Uterus (tissue), 4 donors: ENCODE data around the gene ADCY4. TPM values are rescaled to one million over a fixed set of nuclear protein-coding genes. Genes with fewer than 3 reads are reported as not detected.

Source experiments
- DNase-seq, 2 donors: peaks; one replicate each; pipeline ENCODE4 v3.0.0-alpha.2; 2019 to 2020
- H3K27ac ChIP-seq, 2 donors: fragments of 200-600 bp; sonication (generic); 1 replicate in 1 of 2; 2 replicates in 1 of 2; pipeline ENCODE4 v1.5.1; 2016 to 2018
- H3K27me3 ChIP-seq, 2 donors: fragments of 200-600 bp; sonication (generic); one replicate each; pipeline ENCODE4 v1.5.1; 2018 to 2019; ENCODE audit warnings: control low read depth in 1 of 2
- H3K36me3 ChIP-seq, 2 donors: fragments of 200-600 bp; sonication (generic); one replicate each; pipeline ENCODE4 v1.5.1; 2019; ENCODE audit warnings: control low read depth in 1 of 2
- H3K4me1 ChIP-seq, 2 donors: fragments of 200-600 bp; sonication (generic); one replicate each; pipeline ENCODE4 v1.5.1; 2018 to 2019; ENCODE audit warnings: control low read depth in 1 of 2
- H3K4me3 ChIP-seq, 2 donors: fragments of 200-600 bp; sonication (generic); 1 replicate in 1 of 2; 2 replicates in 1 of 2; pipeline ENCODE4 v1.5.1; 2018 to 2019; ENCODE audit warnings: mild to moderate bottlenecking in 1 of 2
- H3K9me3 ChIP-seq, 2 donors: fragments of 200-600 bp; sonication (generic); one replicate each; pipeline ENCODE4 v1.5.1; 2019; ENCODE audit warnings: control low read depth in 1 of 2
- POLR2A ChIP-seq, 2 donors: fragments of 450-650 bp; IDR thresholded peaks; one replicate each; pipeline ENCODE4 v1.6.1; 2016; ENCODE audit warnings: antibody characterized with exemption in 2 of 2, mild to moderate bottlenecking in 1 of 2, moderate library complexity in 1 of 2
- intact Hi-C: fragments of 100-400 bp; cut with DNase I; formaldehyde crosslinking; loops from one replicate; pipeline ENCODE4 v1.15.1; 2023; ENCODE audit warnings: low total_unique reads
- total RNA-seq, 4 donors: library from RNA; depleted of rRNA in 3 of 4; stranded (reverse); fragments of >200 nt in 3 of 4; gene quantifications; one replicate each; pipeline versions ENCODE4 v1.1.0 to v1.2.4, GENCODE V29; 2014 to 2023
- TF ChIP-seq, protein P1 (sequence below), 4 experiments: fragments of 200-600 bp in 2 of 4; fragments of 450-650 bp in 2 of 4; sonication (generic) in 2 of 4; IDR thresholded peaks; one replicate each; pipeline ENCODE4 v1.5.1; 2016 to 2019; ENCODE audit warnings: antibody characterized with exemption in 4 of 4, mild to moderate bottlenecking in 2 of 4, moderate library complexity in 1 of 4
- donor health status: DM: yes; HTN: yes; CAD: no.

The ADCY4 gene
- total RNA-seq, 4 donors from 2014 or later: 22.8 to 138 (median 86.1) TPM

DNA sequence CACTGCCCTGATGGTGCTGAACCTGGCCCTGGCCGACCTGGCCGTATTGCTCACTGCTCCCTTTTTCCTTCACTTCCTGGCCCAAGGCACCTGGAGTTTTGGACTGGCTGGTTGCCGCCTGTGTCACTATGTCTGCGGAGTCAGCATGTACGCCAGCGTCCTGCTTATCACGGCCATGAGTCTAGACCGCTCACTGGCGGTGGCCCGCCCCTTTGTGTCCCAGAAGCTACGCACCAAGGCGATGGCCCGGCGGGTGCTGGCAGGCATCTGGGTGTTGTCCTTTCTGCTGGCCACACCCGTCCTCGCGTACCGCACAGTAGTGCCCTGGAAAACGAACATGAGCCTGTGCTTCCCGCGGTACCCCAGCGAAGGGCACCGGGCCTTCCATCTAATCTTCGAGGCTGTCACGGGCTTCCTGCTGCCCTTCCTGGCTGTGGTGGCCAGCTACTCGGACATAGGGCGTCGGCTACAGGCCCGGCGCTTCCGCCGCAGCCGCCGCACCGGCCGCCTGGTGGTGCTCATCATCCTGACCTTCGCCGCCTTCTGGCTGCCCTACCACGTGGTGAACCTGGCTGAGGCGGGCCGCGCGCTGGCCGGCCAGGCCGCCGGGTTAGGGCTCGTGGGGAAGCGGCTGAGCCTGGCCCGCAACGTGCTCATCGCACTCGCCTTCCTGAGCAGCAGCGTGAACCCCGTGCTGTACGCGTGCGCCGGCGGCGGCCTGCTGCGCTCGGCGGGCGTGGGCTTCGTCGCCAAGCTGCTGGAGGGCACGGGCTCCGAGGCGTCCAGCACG, 18.9 kb downstream of the ADCY4 start:
- Histone ChIP-seq H3K9me3 (no peaks in the 10 kb centered on the region), H3K36me3 (no peaks in the 10 kb centered on the region), H3K27ac (peak overlapping the region; percentile 6 to 48), H3K27me3 (no peaks in the 10 kb centered on the region), H3K4me1 (peaks cover 0 to 10% of the 10 kb centered on the region in 2 donors), H3K4me3 (no peak overlapping the region)
- TF ChIP-seq, protein P1, sequence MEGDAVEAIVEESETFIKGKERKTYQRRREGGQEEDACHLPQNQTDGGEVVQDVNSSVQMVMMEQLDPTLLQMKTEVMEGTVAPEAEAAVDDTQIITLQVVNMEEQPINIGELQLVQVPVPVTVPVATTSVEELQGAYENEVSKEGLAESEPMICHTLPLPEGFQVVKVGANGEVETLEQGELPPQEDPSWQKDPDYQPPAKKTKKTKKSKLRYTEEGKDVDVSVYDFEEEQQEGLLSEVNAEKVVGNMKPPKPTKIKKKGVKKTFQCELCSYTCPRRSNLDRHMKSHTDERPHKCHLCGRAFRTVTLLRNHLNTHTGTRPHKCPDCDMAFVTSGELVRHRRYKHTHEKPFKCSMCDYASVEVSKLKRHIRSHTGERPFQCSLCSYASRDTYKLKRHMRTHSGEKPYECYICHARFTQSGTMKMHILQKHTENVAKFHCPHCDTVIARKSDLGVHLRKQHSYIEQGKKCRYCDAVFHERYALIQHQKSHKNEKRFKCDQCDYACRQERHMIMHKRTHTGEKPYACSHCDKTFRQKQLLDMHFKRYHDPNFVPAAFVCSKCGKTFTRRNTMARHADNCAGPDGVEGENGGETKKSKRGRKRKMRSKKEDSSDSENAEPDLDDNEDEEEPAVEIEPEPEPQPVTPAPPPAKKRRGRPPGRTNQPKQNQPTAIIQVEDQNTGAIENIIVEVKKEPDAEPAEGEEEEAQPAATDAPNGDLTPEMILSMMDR (IDR thresholded peaks at IDR 0.05): peak in 2 of 4 experiments; percentile 21 to 24
- no peak for TF ChIP-seq POLR2A (IDR thresholded peaks at IDR 0.05)
- peak in 1 of 2 donors; percentile 47 for DNase-seq
- intact Hi-C loops: no loop called here

DNA sequence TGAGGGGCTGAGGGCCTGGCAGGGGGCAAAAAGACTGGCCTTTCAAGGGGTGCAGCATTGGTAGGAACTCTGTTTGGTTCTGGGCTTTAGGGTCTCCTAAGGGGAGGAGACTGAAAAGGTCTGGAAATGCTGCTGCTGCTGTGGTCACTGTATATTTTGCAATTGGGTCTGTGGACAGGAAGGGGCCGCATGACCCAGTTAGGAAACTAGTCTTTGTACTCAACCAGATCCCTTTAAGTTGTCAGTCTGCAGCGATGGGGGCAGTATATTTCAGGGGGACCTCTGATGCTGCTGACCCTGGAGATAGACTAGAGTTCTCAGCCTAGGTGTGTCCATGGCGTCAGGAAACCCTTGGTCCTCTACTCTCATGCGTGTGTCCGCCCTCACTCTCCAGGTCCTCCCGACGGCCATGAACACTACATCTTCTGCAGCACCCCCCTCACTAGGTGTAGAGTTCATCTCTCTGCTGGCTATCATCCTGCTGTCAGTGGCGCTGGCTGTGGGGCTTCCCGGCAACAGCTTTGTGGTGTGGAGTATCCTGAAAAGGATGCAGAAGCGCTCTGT, 19.5 kb downstream of the ADCY4 start:
- no peaks in the 10 kb centered on the region for H3K27me3 ChIP-seq
- DNase-seq: no peak

DNA sequence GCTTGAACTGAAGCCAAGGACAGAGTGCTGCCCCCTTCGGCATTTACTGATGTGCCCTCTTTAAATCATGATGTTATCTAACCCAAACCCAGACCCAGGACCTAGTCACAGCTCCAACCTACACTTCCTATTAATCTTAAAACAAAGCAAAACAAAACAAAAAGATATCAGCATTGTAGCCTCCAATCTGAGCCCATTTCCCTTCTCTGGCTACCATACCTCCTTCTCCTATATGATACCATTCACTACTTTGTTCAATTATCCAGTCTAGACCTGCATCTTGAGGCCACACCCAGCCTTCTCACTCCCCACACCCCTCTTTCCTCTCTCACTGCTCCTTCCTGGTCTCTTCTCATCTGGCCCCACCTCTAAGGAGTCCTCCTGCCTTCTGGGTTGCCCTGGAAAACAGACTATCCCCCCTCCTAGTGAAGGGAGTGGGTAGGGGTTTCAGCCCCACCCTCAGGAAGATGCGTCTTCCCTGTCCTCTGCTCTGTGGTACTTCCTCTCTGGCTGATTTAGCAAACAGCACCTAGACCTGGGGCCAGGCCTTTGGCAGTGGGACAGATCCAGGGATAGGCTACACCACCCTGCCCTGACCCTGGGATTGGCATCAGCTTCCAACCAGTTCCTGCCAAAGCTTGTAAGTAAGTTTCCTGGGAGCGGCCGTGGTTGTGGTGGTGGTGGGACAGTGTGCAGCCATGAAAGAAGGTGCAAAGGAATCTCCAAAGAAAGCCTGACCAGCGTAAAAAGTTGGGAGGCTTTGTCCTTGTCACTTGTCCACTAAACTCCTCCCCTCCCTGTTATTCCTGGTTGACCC, 20.3 kb downstream of the ADCY4 start:
- TF ChIP-seq POLR2A (IDR thresholded peaks at IDR 0.05): no peak
- TF ChIP-seq, protein P1 (IDR thresholded peaks at IDR 0.05): no peak
- H3K27me3 ChIP-seq: no peaks in the 10 kb centered on the region
- intact Hi-C loops: no loop called here
- no peaks in the 10 kb centered on the region for H3K36me3 ChIP-seq
- H3K4me3 ChIP-seq: no peak overlapping the region
- DNase-seq: no peak
- H3K9me3 ChIP-seq: no peaks in the 10 kb centered on the region
- peaks cover 5 to 20% of the 10 kb centered on the region in 2 donors for H3K4me1 ChIP-seq
- no peak overlapping the region for H3K27ac ChIP-seq

More for the DNA sequence above, 19.5 kb downstream of the ADCY4 start:
- Histone ChIP-seq H3K9me3 (no peaks in the 10 kb centered on the region), H3K4me1 (peaks cover 0 to 15% of the 10 kb centered on the region in 2 donors), H3K27ac (peak overlapping the region; percentile 6 to 48), H3K36me3 (no peaks in the 10 kb centered on the region), H3K4me3 (no peak overlapping the region)
- TF ChIP-seq, protein P1 (IDR thresholded peaks at IDR 0.05): no peak
- TF ChIP-seq POLR2A (IDR thresholded peaks at IDR 0.05): no peak
- intact Hi-C loops: no loop called here

DNA sequence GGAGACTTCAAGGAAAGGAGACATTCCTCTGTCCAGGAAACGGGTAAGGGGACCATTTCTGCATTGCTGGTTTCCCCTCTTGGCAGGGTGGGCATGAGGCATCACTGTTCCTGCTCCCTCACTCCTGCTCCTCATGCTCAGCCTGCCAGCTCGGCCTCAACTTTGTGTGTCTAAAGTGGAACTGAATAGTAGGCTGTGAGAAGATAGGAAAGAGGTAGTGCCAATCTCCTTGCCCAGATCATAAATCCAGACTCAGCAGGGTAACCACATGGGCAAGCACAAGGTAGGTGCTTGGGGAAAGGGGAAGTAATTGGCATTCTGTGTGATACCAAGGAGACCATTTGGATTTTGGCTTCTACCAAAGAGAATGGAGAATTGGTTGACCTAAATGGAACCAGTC, 21.0 kb downstream of the ADCY4 start:
- H3K4me3 ChIP-seq: no peak overlapping the region
- H3K27me3 ChIP-seq: no peaks in the 10 kb centered on the region
- TF ChIP-seq, protein P1 (IDR thresholded peaks at IDR 0.05): no peak
- no peak for TF ChIP-seq POLR2A (IDR thresholded peaks at IDR 0.05)
- no peaks in the 10 kb centered on the region for H3K9me3 ChIP-seq
- no peak overlapping the region for H3K27ac ChIP-seq
- no peak for DNase-seq
- intact Hi-C loops: no loop called here
- no peaks in the 10 kb centered on the region for H3K36me3 ChIP-seq
- peaks cover 5 to 20% of the 10 kb centered on the region in 2 donors for H3K4me1 ChIP-seq
